Measurements from ENCODE around the gene SLC10A7.

GRCh38 chr4:146417822-146418221 lies 103.9 kb downstream of the SLC10A7 start:
- no peak for TF ChIP-seq CTCF (IDR thresholded peaks at IDR 0.05; ENCODE audit: low read depth, low read length, poor library complexity, severe bottlenecking)
- TF ChIP-seq EZH2phosphoT487 (IDR thresholded peaks at IDR 0.05; ENCODE audit: borderline replicate concordance, low read length), result no peak

Data from DOHH2 (cell line).